Dermis microvascular lymphatic vessel endothelial cell (primary cell): ENCODE data around the gene CCR6. TPM values are rescaled to one million over a fixed set of nuclear protein-coding genes. Genes with fewer than 3 reads are reported as not detected.
A peak's percentile ranks its signal among the peaks of the same experiment; 100 is the strongest.
"Not testable (repeated sequence)": the region's sequence is repeated elsewhere in the genome, so short reads cannot be mapped to it uniquely, and the experiment has no call there.

Source experiments
- DNase-seq, 2 donors: peaks; one replicate each; pipeline versions ENCODE4 v3.0.0 to v3.0.0-alpha.2; 2010; ENCODE audit warnings: low read depth in 2 of 2
- total RNA-seq: library from RNA; depleted of rRNA; stranded (reverse); fragments of >200 nt; gene quantifications from 2 replicates; pipeline ENCODE4 v1.2.1, GENCODE V29; 2014

Gene CCR6
- not detected in 2 replicates for total RNA-seq

DNA sequence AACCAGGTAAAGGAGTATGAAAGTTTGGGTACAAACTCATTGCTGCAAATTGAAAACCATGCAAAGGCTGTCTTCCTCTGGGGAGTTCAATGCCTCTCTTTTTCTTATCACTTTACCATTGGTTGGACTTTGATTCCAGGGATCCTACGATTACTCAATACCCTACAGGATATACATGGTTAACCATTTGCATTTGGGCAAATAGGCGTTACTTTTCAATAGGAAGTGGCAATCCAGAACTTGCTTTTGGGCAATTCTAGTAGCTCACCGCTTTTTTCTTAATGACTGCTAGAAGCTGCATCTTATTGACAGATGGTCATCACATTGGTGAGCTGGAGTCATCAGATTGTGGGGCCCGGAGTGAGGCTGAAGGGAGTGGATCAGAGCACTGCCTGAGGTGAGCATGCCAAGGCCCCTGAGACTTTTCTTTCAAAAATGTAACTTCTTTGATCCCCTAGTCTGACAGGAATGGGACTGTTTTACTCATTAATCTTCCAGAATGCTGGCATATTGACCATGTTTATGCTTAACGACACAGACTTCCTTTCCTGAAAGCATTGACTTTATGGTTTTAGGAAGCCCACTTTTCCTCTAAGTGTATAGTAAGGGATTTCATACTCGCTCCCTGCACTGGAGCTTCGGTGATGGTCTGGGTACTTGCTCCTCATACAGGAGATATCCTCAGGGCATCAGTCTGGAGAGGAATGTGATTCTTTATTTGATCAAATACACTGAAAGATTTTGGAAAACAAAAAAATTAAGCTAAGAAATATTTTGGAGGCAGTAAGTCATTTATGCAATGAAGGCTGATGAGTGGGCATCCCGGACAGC lies at the start of gene CCR6:
Gene CCR6 (plus strand): TSS at position 270 of the 831 bp plus-strand sequence. CDS start 13,039 bp downstream, outside the sequence.
- no peak for DNase-seq

DNA sequence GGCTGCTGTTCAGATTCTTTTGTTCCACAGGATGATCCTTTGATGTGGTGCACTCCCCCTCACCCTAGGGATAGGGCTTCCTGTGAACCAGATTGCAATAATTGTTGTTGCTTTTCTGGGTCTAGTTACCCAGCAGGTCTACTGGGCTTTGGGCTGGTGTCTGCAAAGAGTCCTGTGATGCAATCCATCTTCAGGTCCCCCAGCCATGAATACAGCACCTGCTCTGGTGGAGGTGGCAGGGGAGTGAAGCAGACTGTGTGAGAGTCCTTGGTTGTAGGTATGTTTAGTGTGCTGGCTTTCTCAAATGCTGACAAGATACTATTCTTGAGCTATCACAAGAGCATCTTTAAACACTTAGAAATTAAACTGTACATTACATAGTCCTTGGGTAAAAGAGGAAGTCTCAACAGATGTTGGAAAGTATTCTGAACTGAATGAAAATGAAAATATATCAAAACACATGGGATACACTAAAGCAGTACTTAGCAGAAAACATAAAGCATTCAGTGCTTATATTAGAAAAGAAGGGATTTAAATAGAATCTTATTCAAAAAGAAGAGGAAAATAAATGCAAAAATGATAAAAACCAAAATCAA lies 49.1 kb upstream of the CCR6 start:
- no peak for DNase-seq

DNA sequence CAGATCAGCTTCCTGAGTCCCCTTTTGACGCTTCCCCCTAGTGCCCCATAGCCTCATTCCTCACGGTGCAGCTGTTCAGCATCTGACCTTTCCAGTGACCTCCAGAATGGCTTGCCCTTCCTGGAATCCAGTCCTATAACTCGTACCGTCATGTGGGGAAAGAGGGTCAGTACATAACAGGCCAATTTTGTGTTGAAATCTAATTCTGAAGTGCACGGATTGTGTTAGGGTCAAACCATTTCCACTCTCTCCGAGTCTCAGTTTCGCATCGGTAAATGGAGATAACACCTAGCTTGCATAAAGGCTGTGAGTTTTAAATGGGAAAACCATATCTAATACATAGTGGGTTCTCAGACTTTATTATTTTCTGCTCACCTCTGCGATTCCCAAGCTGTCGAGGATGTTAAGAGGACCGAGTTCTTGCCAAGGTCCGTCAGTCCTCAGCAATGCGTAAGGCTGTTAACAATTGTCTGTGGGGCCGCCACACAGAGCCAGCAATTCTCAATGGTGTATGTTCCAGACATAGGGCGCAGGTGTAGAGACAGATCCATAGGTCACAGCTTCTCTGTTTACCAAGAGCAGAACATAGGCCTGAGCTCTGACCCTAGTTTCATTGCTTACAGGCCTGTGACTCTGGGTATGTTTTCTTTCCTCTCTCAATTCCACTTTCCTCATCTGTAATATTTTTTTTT lies 45.5 kb upstream of the CCR6 start:
- peak; percentile 2 to 9 for DNase-seq

DNA sequence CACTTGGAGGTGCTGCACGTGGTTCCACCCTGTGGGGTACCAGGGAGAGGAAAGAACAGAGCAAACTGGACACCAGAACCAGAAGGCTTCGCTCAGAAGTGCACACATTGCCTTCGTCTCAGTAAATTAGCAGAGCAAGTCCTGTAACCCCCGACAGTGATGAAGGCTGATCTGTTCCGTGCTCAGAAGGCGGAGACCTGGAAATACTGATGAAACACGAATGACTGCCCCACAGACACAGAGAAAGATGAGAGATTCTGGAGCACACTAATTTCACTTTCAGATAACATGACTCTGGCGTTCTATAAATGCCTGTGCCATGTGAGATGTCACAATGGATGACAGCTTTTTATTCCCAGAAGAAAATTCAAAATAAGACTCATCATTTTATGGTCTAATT lies 44.2 kb upstream of the CCR6 start:
- DNase-seq = no peak

DNA sequence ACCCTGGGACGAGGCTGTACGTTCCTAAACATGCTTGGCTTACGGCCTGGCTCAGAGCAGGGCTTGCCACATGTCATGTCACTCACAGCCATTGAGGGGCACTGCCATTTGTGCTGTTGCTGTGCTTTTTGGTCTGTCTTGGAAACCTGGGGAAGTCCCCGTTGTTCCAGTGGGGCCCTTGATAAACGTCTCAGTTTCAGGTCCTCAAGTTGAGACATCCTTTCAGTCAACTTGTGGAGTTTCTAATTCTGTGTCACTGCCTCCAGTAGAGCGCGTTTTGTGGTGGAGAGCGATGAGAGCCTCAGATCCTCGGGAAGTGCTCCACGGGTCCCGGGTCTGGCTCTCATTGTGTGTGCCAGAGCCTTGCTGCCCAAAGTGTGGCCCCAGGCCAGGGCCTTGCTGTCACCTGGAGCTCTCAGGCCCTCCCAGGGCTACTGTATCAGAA lies 43.0 kb upstream of the CCR6 start:
- no peak for DNase-seq

GRCh38 chr6:167087857-167088354 lies 35.0 kb upstream of the CCR6 start:
- no peak for DNase-seq

GRCh38 chr6:167088741-167089140 lies 34.2 kb upstream of the CCR6 start:
- DNase-seq = not testable (repeated sequence)

DNA sequence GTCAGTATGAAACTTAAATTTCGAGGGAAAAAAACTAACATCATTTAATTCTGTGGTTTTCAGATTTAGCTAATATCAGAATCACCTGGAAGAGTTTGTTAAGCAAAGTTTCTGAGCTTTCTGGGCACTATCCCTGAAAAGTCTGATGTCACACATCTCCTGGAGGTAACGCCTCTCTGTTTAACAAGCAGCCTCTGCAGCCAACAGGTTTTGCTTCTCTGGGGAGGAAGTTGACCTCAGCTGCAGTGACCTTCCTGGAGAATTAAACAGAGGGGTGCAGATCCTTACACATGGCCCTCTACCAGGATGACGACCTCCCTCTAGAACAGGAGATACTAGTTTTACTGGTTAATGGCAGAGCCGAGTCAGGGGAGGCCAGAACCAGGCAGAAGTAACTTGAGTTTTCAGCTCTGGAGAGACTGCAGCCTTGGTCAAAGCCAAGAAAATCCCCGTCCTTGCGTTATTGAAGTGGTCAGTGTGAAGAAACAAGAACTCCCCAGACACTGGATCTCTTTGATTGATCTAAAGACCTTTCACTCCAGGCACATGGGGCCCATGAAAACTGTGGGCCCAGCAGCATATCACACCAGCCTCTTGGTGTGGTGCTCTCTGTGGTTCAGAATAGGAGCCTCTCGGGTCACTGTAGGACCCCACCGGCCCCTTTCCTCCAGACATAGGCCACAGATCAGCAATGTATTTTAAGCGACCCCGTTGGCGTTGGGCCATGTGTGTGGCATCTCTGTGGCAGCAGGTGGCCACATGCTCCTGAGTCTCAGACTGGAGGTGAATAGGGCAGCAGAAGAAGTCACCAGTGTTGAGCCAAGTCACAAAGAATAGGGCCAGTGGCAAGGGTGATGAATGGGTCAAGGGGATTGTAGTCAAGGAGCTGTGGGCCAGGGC lies 33.4 kb upstream of the CCR6 start:
- no peak for DNase-seq

DNA sequence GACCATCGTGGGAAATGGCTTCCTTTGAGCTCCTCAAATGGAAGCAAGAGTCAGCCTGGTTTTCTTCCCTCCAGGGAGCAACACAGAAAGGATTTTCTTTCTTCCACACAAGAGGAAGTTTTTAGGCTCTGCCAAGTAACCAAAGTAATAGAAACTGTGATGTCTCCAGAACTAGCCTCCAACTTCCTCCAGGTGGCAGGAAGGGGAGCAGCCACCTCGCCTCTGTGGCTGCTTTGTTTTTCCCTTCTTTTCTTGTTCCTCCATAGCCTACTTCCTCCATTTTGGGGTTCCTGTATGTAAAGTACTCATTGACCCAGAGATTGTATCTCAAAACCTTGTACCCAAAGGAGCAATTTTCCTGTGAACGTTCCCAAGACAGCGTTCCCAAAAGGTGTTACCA lies 32.7 kb upstream of the CCR6 start:
- DNase-seq = no peak

DNA sequence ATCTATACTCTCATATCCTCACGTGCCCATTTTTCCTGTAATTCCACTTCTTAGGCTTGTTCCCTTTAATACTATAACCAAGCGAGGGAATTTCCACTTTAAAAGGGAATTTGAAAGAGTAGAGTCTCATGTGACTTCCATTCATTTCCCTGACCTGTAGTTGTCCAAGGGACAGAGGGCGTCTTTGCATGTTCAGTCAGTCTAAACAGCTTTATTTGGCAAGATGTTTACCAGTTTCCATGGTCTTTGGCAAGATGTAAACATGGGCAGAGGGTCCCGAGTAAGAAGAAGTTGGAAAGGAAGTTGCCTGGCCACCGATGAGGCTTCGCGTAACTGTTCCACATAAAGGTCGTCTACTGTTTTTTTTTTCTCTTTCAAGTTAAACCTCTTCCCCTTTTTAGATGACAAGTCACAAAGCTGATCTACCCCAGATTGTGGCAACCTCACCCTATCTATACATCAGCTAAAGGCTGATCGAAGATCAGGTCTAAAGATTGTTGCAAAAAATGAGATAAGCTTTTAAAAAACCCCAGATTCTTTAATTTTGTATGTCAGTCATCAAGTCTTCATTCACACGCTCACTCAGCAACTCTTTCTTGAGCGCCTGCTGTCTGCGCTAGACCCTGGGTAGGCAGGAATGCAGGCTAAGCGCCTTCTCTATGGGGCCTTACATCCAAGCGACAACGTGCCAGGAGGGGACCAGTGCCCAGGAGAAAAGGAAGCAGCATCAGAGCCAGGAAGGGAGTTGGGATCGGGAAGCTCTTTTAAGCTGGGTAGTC lies 31.7 kb upstream of the CCR6 start:
- no peak for DNase-seq

- DNase-seq = no peak
Observed at GRCh38 chr6:167091805-167092107, 31.1 kb upstream of the CCR6 start.

- DNase-seq = no peak
Observed at GRCh38 chr6:167092672-167093339, 30.1 kb upstream of the CCR6 start.

DNA sequence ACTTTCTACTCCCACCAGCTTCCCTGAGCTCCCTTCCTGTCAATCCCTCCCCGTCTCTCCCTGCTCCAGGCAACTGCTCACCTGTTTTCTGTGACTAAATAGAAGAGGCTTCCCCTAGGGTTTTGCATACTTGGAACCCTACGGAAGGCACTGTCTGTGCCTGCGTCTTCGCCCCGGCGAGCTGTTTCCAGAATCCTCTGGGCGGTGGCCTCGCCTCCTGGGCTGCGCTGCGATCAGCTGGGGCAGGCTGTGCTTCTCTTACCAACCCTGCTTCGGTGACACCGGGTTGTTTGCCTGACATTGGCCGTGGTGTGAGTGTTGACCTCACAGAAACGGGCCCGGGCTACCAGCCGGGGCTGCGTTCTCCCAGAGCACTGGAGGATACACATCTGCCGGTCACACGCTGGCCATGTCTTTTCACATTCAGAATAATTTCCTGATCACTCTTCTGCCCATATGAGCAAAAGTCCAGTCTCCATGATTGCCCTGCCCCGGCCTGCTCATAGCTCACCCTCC lies 29.4 kb upstream of the CCR6 start:
- no peak for DNase-seq

DNA sequence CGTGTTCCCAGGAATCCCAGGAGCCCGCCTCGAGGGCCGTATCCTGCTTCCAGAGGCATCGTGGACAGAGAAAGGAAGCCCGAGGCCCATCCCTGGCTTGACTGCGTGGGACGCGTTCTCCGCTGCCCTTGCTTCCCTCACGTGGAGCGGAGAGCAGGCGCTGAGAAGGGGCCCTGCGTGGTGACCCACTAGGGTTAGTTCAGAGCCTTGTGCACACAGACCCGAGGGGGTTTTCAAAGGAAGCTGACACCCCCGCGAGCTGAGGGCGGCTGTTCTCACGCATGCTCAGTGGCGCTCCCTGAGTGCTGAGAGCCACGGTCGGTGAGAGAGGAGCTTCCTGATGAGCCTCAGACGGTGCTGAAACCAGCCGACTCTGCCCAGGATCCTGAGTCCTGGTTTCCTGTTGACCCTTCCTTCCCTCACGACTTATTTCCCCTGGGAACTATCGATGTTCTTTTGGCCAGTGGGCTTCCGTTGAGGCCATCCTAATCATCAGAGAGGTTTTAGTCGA lies 28.9 kb upstream of the CCR6 start:
- DNase-seq = peak; percentile 9 to 24

DNA sequence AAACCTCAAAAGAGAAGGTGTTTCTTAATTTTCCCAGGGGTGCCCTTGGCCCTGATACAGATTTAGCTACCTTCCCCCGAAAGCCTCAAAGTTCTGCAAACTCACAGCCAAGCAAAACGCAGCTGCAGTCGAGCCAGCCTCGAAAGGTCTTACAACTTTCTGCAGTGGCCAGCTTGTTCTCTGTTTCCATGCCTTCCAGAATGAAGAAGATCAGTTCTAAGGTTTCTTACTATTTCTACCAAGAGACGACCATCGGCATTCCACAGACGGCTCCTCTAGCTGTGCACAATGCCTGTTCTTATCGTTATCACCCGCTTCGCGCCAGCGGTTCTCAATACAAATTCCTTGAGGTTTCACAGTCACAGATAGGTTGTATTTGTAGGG lies 28.5 kb upstream of the CCR6 start:
- no peak for DNase-seq

DNA sequence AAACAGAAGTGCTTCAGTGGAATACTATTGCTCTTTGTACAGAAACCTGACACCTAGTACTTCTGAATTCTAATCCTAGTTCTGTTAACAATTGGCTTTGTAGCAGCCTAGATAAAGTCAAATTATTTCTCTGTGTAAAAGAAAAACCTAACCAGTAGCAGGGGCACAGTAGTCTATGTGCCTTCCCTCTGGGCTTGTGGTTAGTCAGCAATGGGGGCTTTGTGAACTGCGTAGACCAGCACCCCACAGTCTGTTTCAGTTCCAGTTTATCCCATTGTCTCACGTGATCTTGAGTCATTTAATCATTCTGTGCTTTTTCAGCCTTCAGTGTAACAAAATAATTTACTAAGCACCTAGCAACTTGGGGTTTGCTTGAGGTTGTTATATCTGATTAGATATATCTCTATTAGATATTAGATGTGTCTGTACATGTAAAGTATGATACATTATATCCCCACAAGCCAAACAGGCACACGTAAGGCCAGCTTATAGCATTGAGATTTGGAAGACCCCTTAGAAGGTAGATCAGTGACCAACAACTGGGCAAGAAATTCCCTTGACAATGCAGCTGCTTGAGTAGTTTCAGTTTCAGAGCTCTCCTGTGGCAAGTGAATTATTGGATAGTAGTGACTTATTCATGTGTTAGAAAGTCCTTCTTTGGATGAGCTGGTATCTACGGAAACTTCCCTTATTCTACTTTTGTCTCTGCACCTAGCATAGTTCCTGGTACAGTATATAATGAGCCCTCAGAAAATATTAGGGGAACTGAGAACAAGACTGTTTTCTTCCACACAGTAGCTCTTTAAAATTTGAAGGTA lies 27.9 kb upstream of the CCR6 start:
- no peak for DNase-seq

DNA sequence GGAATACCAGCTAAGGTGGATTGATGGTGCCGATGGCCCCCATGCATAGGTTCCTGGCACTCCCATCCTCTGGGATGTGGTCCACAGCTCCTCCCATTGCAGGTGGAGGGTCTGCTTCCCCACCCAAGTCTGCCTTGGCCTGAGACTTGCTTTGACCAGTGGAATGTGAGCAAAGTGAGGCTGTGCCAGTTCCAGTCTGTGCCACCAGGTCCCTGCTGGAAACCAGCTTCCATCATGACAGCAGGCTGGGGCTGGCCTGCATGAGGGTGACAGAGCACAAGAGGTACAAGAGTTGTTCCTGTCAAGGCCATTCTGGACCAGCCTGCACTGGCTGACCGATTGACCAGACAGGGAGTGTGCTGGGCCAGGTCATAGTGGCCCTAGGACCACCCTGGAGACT lies 27.0 kb upstream of the CCR6 start:
- no peak for DNase-seq

- DNase-seq = no peak
Observed at GRCh38 chr6:167096991-167097390, 25.9 kb upstream of the CCR6 start.

- DNase-seq = no peak
Observed at GRCh38 chr6:167097770-167098169, 25.1 kb upstream of the CCR6 start.
